Measurements from ENCODE around the gene R3HDM1. TPM values are rescaled to one million over a fixed set of nuclear protein-coding genes. Genes with fewer than 3 reads are reported as not detected.
"Not testable (repeated sequence)": the region's sequence is repeated elsewhere in the genome, so short reads cannot be mapped to it uniquely, and the experiment has no call there.

The R3HDM1 gene
- total RNA-seq, 1 donor from 2014 or later, result 60.4 TPM

DNA sequence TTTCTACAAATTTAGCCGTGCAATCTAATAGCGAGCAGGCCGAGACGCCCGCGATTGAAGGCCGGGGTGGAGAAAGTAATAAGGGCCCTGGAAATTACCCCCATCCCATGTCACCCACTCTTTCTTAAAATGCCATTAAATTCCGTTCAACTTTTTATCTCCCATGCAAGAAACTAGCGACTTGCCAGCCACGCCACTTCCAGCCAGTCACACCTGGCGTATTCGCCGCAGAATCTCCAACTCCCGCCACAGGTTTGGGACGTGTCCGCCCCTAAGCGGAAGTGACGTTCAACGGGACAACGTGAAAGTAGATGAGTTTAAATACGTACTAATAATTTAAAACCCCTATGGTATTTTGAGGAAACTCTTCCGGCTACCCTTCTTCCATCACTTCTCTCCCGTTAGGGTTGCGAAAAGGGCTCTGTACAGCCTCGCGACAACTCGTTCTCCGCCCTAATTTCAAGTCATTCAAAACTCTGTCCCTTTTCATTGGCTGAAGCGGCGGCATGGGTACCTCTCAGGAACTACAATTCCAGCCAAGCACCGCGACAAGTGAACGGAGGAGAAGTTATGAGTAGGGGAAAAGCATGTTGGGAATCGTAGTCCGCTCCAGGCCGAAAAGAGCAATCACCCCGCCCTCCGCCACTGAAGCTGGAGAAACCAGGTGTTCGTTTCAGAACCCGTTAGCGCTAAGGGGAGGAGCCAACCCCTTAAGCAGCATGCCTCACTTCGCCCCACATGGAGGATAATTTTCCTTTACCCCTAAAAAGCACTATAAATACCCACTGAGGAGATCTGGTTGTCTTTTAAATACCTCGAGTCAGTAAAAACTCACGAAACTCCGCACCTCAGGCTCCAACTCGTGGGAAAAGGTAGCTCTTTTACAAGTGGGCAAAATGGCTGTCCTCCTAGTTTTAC is 712 bp upstream of the R3HDM1 start, which contains the start of gene ZRANB3:
ZRANB3 (minus strand) TSS at position 906 of the 918 bp plus-strand sequence.
- Mint-ChIP-seq H3K27me3 (no peaks in the 10 kb centered on the region), H3K4me1 (ENCODE audit: low read depth) (peaks cover 12% of the 10 kb centered on the region), H3K9me3 (ENCODE audit: low read depth) (no peaks in the 10 kb centered on the region), H3K36me3 (ENCODE audit: insufficient read depth) (peaks cover 5% of the 10 kb centered on the region), H3K27ac (peak within 1 kb of the TSS; percentile 93), H3K4me3 (ENCODE audit: low read depth) (no peak within 1 kb of the TSS)
- DNase-seq (ENCODE audit: low spot score, unreplicated experiment), result peak; percentile 82
- TF ChIP-seq, protein P1, sequence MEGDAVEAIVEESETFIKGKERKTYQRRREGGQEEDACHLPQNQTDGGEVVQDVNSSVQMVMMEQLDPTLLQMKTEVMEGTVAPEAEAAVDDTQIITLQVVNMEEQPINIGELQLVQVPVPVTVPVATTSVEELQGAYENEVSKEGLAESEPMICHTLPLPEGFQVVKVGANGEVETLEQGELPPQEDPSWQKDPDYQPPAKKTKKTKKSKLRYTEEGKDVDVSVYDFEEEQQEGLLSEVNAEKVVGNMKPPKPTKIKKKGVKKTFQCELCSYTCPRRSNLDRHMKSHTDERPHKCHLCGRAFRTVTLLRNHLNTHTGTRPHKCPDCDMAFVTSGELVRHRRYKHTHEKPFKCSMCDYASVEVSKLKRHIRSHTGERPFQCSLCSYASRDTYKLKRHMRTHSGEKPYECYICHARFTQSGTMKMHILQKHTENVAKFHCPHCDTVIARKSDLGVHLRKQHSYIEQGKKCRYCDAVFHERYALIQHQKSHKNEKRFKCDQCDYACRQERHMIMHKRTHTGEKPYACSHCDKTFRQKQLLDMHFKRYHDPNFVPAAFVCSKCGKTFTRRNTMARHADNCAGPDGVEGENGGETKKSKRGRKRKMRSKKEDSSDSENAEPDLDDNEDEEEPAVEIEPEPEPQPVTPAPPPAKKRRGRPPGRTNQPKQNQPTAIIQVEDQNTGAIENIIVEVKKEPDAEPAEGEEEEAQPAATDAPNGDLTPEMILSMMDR (IDR thresholded peaks at IDR 0.05; ENCODE audit: unreplicated experiment), result no peak

DNA sequence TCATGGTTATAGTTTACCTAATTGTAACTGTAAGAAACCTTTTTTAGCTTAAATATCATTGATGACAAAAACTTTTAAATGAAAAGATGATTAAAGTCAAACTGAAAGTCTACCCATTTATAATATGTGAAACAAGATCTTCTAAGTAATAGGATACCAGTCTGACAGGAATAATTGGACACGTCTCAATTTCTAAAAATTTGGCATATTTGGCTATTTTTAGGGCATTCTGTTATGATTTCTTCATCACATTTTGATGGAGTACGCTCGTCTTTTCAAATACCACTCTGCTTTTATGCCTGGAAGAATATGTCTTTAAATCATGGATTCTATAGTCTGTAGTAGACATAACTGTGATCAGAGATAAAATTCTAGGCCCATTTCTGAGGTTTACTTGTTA is 1.3 kb downstream of the R3HDM1 start:
- H3K27ac Mint-ChIP-seq, result peak overlapping the region; percentile 93
- TF ChIP-seq, protein P1 (IDR thresholded peaks at IDR 0.05; ENCODE audit: unreplicated experiment), result no peak
- H3K4me1 Mint-ChIP-seq (ENCODE audit: low read depth), result peaks cover 12% of the 10 kb centered on the region

DNA sequence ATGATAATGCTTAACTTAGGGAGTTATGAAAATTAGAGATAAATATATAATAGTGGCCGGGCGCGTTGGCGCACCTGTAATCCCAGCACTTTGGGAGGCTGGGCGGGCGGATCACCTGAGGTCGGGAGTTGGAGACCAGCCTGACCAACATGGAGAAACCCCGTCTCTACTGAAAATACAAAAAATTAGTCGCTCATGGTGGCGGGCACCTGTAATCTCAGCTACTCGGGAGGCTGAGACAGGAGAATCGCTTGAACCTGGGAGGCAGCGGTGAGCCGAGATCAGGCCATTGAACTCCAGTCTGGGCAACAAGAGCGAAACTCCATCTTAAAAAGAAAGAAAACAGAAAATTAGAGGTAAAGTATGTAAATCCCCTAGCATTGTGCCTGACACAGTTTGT is 2.3 kb downstream of the R3HDM1 start:
- not testable (repeated sequence) for H3K9me3 Mint-ChIP-seq (ENCODE audit: low read depth); H3K4me3 Mint-ChIP-seq (ENCODE audit: low read depth); H3K27ac Mint-ChIP-seq; DNase-seq (ENCODE audit: low spot score, unreplicated experiment); H3K27me3 Mint-ChIP-seq
- peaks cover 11% of the 10 kb centered on the region for H3K36me3 Mint-ChIP-seq (ENCODE audit: insufficient read depth)
- peaks cover 12% of the 10 kb centered on the region for H3K4me1 Mint-ChIP-seq (ENCODE audit: low read depth)

More for the DNA sequence above, 1.3 kb downstream of the R3HDM1 start:
- no peaks in the 10 kb centered on the region for H3K27me3 Mint-ChIP-seq
- no peak for DNase-seq (ENCODE audit: low spot score, unreplicated experiment)
- peaks cover 10% of the 10 kb centered on the region for H3K36me3 Mint-ChIP-seq (ENCODE audit: insufficient read depth)
- H3K9me3 Mint-ChIP-seq (ENCODE audit: low read depth), result peaks cover 3% of the 10 kb centered on the region
- no peak overlapping the region for H3K4me3 Mint-ChIP-seq (ENCODE audit: low read depth)

DNA sequence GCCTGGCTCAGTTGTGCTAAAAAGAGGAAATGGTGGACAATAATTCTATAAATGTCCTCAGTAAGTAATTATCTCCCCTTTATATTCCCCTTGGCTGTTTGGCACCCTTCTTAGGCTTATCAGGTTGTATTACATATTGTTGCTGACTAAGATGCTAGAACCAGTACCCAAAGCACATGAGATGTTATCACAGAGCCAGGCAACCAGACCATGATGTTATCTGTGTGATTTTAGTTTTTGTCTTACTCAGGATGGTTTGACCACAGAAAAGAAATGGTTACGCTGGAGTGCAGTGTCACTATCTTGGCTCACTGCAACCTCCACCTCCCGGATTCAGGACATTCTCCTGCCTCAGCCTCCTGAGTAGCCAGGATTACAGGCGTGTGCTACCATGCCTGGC is 15.2 kb downstream of the R3HDM1 start:
- Mint-ChIP-seq H3K27me3 (no peaks in the 10 kb centered on the region), H3K4me1 (ENCODE audit: low read depth) (peaks cover 6% of the 10 kb centered on the region), H3K36me3 (ENCODE audit: insufficient read depth) (peaks cover 4% of the 10 kb centered on the region), H3K9me3 (ENCODE audit: low read depth) (no peaks in the 10 kb centered on the region), H3K4me3 (ENCODE audit: low read depth) (no peak overlapping the region), H3K27ac (no peak overlapping the region)
- DNase-seq (ENCODE audit: low spot score, unreplicated experiment), result no peak
- TF ChIP-seq, protein P1 (IDR thresholded peaks at IDR 0.05; ENCODE audit: unreplicated experiment), result no peak

DNA sequence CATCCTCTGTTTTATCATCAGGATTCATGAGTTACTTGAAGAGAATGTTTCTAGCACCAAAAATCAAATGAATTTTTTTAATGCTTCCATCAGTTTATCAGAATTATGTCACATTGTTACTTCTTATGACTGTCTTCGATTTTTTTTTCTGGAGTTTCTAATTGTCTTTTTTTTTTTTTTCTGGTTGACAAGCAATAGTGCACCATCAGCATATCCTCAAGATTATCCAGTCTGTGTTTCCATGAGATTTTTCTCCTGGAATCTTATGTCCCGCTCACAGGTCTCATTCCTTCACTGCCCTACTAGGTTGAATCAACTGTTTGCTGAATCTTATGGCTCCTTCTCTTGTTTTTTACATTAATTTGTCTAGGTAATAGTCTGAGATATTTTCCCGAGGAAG is 16.0 kb downstream of the R3HDM1 start:
- no peak overlapping the region for H3K4me3 Mint-ChIP-seq (ENCODE audit: low read depth)
- DNase-seq (ENCODE audit: low spot score, unreplicated experiment), result no peak
- no peaks in the 10 kb centered on the region for H3K27me3 Mint-ChIP-seq
- no peak overlapping the region for H3K27ac Mint-ChIP-seq
- no peaks in the 10 kb centered on the region for H3K9me3 Mint-ChIP-seq (ENCODE audit: low read depth)
- H3K4me1 Mint-ChIP-seq (ENCODE audit: low read depth), result peaks cover 6% of the 10 kb centered on the region
- H3K36me3 Mint-ChIP-seq (ENCODE audit: insufficient read depth), result peaks cover 4% of the 10 kb centered on the region
- TF ChIP-seq, protein P1 (IDR thresholded peaks at IDR 0.05; ENCODE audit: unreplicated experiment), result no peak
